GM23338 (cell line): ENCODE data around the gene RASGRF2. TPM values are rescaled to one million over a fixed set of nuclear protein-coding genes. Genes with fewer than 3 reads are reported as not detected.

Experiments
- ATAC-seq: fragments of 200-7000 bp; cut with Tn5 transposase; 3 replicates; pipeline ENCODE4 v1.9.1; 2020
- DNase-seq: peaks from one replicate; pipeline ENCODE4 v3.0.0-alpha.2; 2015; ENCODE audit warnings: low spot score
- H2AFZ ChIP-seq: fragments of 200-600 bp; sonication (generic); 2 replicates; pipeline ENCODE4 v1.8.0; 2016; ENCODE audit warnings: antibody characterized with exemption, mild to moderate bottlenecking, moderate library complexity
- H3F3A ChIP-seq: fragments of 200-600 bp; sonication (generic); replicated peaks from 2 replicates; pipeline ENCODE4 v1.8.0; 2017; ENCODE audit warnings: antibody characterized with exemption, mixed run types, low read depth
- H3K27ac ChIP-seq: fragments of 200-600 bp; sonication (generic); 2 replicates; pipeline ENCODE4 v1.6.1; 2016; ENCODE audit warnings: low read depth
- H3K27me3 ChIP-seq: fragments of 200-600 bp; sonication (generic); 2 replicates; pipeline ENCODE4 v1.8.0; 2016; ENCODE audit warnings: mild to moderate bottlenecking, mixed run types, moderate library complexity; ENCODE audit not compliant: insufficient read depth
- H3K36me3 ChIP-seq: fragments of 200-600 bp; sonication (generic); 2 replicates; pipeline ENCODE4 v1.8.0; 2016; ENCODE audit warnings: mild to moderate bottlenecking; ENCODE audit not compliant: insufficient read depth
- H3K4me1 ChIP-seq: fragments of 200-600 bp; sonication (generic); 2 replicates; pipeline ENCODE4 v1.8.0; 2016; ENCODE audit warnings: mild to moderate bottlenecking, moderate library complexity; ENCODE audit not compliant: insufficient read depth
- H3K4me2 ChIP-seq: fragments of 200-600 bp; sonication (generic); 2 replicates; pipeline ENCODE4 v1.7.1; 2017; ENCODE audit warnings: mixed run types
- H3K4me3 ChIP-seq: fragments of 200-600 bp; sonication (generic); 2 replicates; pipeline ENCODE4 v1.6.1; 2016; ENCODE audit warnings: mixed run types
- H3K79me2 ChIP-seq: fragments of 200-600 bp; sonication (generic); replicated peaks from 2 replicates; pipeline ENCODE4 v1.8.0; 2017; ENCODE audit warnings: mild to moderate bottlenecking; ENCODE audit not compliant: insufficient read depth
- H3K9me2 ChIP-seq: fragments of 200-600 bp; sonication (generic); 2 replicates; pipeline ENCODE4 v1.8.0; 2017; ENCODE audit not compliant: insufficient read depth
- H4K20me1 ChIP-seq: fragments of 200-600 bp; sonication (generic); replicated peaks from 2 replicates; pipeline ENCODE4 v1.8.0; 2017; ENCODE audit warnings: mild to moderate bottlenecking; ENCODE audit not compliant: insufficient read depth
- H3K27ac Mint-ChIP-seq: 2 replicates; pipeline ENCODE4 v1.8.0; 2020; ENCODE audit warnings: inconsistent platforms, mild to moderate bottlenecking, moderate library complexity, mixed read lengths
- H3K27me3 Mint-ChIP-seq: 3 replicates; pipeline ENCODE4 v1.8.0; 2022; ENCODE audit warnings: low read depth, mild to moderate bottlenecking, moderate library complexity, mixed read lengths, inconsistent platforms; ENCODE audit not compliant: insufficient read depth, poor library complexity
- H3K36me3 Mint-ChIP-seq: 3 replicates; pipeline ENCODE4 v1.8.0; 2021; ENCODE audit warnings: low read depth, mild to moderate bottlenecking, inconsistent platforms, moderate library complexity, mixed read lengths
- H3K4me1 Mint-ChIP-seq: 3 replicates; pipeline ENCODE4 v1.8.0; 2020; ENCODE audit warnings: mild to moderate bottlenecking, inconsistent platforms, mixed read lengths
- H3K4me3 Mint-ChIP-seq: 3 replicates; pipeline ENCODE4 v1.8.0; 2021; ENCODE audit warnings: moderate library complexity, mild to moderate bottlenecking, inconsistent platforms, mixed read lengths
- H3K9me3 Mint-ChIP-seq: 3 replicates; pipeline ENCODE4 v1.8.0; 2020; ENCODE audit warnings: moderate library complexity, mild to moderate bottlenecking, inconsistent platforms, mixed read lengths
- CREB1 ChIP-seq: fragments of 250-450 bp; sonication (Bioruptor Pico); IDR thresholded peaks from 2 replicates; pipeline ENCODE4 v1.5.0; 2020; ENCODE audit warnings: low read depth, mild to moderate bottlenecking, moderate library complexity
- EZH2 ChIP-seq: fragments of 200-600 bp; sonication (generic); IDR thresholded peaks from one replicate; pipeline ENCODE4 v1.8.0; 2017; ENCODE audit warnings: antibody characterized with exemption, mild to moderate bottlenecking, low read depth; ENCODE audit not compliant: unreplicated experiment
- EZH2phosphoT487 ChIP-seq: fragments of 200-600 bp; sonication (generic); IDR thresholded peaks from one replicate; pipeline ENCODE4 v1.8.1; 2018; ENCODE audit warnings: antibody characterized with exemption; ENCODE audit not compliant: unreplicated experiment
- JUNB ChIP-seq: IDR thresholded peaks from one replicate; pipeline ENCODE4 v1.6.1; 2016; ENCODE audit warnings: antibody characterized with exemption; ENCODE audit not compliant: unreplicated experiment
- NANOG ChIP-seq: IDR thresholded peaks from 2 replicates; pipeline ENCODE4 v1.6.1; 2016; ENCODE audit warnings: antibody characterized with exemption, borderline replicate concordance
- POLR2AphosphoS5 ChIP-seq: IDR thresholded peaks from 2 replicates; pipeline ENCODE4 v1.6.1; 2016; ENCODE audit warnings: antibody characterized with exemption, low read depth
- STAT1 ChIP-seq: IDR thresholded peaks from one replicate; pipeline ENCODE4 v1.6.1; 2016; ENCODE audit warnings: antibody characterized with exemption; ENCODE audit not compliant: unreplicated experiment
- ZNF114 ChIP-seq: fragments of 250-450 bp; sonication (Bioruptor Pico); IDR thresholded peaks from 2 replicates; pipeline ENCODE4 v1.5.0; 2020; ENCODE audit warnings: mild to moderate bottlenecking, moderate library complexity
- ZNF331 ChIP-seq: fragments of 250-450 bp; sonication (Bioruptor Pico); IDR thresholded peaks from 2 replicates; pipeline ENCODE4 v1.5.0; 2020; ENCODE audit warnings: low read depth, mild to moderate bottlenecking, moderate library complexity
- polyA plus RNA-seq: library from polyadenylated mRNA; unstranded; fragments of >200 nt; fragmentation: Nextera tagmentation; extraction: Ambion mirVana; gene quantifications from 2 replicates; pipeline ENCODE4 v1.2.1, GENCODE V29; 2016
- total RNA-seq: library from RNA; depleted of rRNA; stranded (reverse); fragments of >200 nt; shearing (Covaris generic); gene quantifications from 2 replicates; pipeline ENCODE4 v1.2.3, GENCODE V29; 2014
- TF ChIP-seq, protein P1 (sequence below): IDR thresholded peaks from 2 replicates; pipeline ENCODE4 v1.6.1; 2016; ENCODE audit warnings: antibody characterized with exemption
- TF ChIP-seq, protein P2 (sequence below): fragments of 250-450 bp; sonication (Bioruptor Pico); IDR thresholded peaks from 2 replicates; pipeline ENCODE4 v1.5.0; 2020; ENCODE audit warnings: mild to moderate bottlenecking, moderate library complexity
- TF ChIP-seq, protein P3 (sequence below), 2 experiments: fragments of 200-600 bp in 1 of 2; sonication (generic) in 1 of 2; conservative IDR thresholded peaks; 2 replicates each; pipeline versions ENCODE4 v1.5.1 to v1.6.1; 2016 to 2017; ENCODE audit warnings: antibody characterized with exemption in 2 of 2, low read depth in 2 of 2, mild to moderate bottlenecking in 2 of 2, moderate library complexity in 1 of 2
- TF ChIP-seq, protein P4 (sequence below): IDR thresholded peaks from one replicate; pipeline ENCODE4 v1.6.1; 2018; ENCODE audit warnings: antibody characterized with exemption; ENCODE audit not compliant: unreplicated experiment

Gene RASGRF2
- total and polyA plus RNA-seq, 2 experiments from 2014 or later: 5.0 to 19.2 TPM

DNA sequence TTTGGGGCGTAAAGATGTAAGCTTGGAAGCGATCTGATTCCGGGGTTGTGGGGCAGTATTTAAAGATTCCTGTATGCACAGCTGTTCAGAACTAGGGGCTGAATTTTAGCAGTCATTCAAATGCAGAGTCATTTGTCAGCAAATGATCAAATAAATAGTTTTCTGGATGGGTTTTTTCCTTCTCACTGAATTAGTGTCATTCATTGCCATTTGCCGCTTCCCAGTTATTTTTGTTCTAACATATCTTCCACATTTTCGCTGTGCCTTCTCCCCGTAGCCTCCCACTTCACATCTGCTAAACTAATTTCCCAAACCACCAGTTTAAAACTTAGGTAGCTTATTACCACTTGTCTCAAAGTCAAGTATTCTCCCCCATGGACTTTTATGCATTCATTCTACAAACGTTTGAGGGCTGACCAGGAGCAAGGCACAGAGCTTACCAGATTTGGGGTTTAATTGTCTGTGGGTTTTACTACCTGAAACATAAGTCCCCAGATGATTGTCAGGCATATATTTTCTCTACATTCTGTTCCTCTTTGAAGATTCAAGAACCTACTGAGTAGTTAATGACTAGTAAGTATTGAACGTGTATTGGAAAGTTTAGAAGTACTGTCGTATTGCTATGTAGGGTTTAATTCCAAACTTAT is 231.7 kb downstream of the RASGRF2 start:
- Histone ChIP-seq H3K9me2 (no peaks in the 10 kb centered on the region), H3K4me2 (no peak overlapping the region), H3K36me3 (no peaks in the 10 kb centered on the region), H3K4me1 (peaks cover 7% of the 10 kb centered on the region), H3K79me2 (no peaks in the 10 kb centered on the region), H3K27ac (no peak overlapping the region), H3K27me3 (no peaks in the 10 kb centered on the region), H3F3A (no peaks in the 10 kb centered on the region), H4K20me1 (no peaks in the 10 kb centered on the region), H2AFZ (no peak overlapping the region), H3K4me3 (no peak overlapping the region)
- no peak overlapping the region for H3K27ac Mint-ChIP-seq
- H3K27me3 Mint-ChIP-seq: peaks cover 4% of the 10 kb centered on the region
- H3K36me3 Mint-ChIP-seq: no peaks in the 10 kb centered on the region
- H3K4me1 Mint-ChIP-seq: peaks cover 33% of the 10 kb centered on the region
- TF ChIP-seq JUNB (no peak), ZNF114 (CRISPR knock-in tag) (no peak), EZH2phosphoT487 (no peak), POLR2AphosphoS5 (no peak), CREB1 (CRISPR knock-in tag) (no peak), ZNF331 (CRISPR knock-in tag) (no peak), NANOG (no peak), EZH2 (no peak), STAT1 (no peak)
- TF ChIP-seq, protein P1, sequence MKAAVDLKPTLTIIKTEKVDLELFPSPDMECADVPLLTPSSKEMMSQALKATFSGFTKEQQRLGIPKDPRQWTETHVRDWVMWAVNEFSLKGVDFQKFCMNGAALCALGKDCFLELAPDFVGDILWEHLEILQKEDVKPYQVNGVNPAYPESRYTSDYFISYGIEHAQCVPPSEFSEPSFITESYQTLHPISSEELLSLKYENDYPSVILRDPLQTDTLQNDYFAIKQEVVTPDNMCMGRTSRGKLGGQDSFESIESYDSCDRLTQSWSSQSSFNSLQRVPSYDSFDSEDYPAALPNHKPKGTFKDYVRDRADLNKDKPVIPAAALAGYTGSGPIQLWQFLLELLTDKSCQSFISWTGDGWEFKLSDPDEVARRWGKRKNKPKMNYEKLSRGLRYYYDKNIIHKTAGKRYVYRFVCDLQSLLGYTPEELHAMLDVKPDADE: no peak
- TF ChIP-seq, protein P2, sequence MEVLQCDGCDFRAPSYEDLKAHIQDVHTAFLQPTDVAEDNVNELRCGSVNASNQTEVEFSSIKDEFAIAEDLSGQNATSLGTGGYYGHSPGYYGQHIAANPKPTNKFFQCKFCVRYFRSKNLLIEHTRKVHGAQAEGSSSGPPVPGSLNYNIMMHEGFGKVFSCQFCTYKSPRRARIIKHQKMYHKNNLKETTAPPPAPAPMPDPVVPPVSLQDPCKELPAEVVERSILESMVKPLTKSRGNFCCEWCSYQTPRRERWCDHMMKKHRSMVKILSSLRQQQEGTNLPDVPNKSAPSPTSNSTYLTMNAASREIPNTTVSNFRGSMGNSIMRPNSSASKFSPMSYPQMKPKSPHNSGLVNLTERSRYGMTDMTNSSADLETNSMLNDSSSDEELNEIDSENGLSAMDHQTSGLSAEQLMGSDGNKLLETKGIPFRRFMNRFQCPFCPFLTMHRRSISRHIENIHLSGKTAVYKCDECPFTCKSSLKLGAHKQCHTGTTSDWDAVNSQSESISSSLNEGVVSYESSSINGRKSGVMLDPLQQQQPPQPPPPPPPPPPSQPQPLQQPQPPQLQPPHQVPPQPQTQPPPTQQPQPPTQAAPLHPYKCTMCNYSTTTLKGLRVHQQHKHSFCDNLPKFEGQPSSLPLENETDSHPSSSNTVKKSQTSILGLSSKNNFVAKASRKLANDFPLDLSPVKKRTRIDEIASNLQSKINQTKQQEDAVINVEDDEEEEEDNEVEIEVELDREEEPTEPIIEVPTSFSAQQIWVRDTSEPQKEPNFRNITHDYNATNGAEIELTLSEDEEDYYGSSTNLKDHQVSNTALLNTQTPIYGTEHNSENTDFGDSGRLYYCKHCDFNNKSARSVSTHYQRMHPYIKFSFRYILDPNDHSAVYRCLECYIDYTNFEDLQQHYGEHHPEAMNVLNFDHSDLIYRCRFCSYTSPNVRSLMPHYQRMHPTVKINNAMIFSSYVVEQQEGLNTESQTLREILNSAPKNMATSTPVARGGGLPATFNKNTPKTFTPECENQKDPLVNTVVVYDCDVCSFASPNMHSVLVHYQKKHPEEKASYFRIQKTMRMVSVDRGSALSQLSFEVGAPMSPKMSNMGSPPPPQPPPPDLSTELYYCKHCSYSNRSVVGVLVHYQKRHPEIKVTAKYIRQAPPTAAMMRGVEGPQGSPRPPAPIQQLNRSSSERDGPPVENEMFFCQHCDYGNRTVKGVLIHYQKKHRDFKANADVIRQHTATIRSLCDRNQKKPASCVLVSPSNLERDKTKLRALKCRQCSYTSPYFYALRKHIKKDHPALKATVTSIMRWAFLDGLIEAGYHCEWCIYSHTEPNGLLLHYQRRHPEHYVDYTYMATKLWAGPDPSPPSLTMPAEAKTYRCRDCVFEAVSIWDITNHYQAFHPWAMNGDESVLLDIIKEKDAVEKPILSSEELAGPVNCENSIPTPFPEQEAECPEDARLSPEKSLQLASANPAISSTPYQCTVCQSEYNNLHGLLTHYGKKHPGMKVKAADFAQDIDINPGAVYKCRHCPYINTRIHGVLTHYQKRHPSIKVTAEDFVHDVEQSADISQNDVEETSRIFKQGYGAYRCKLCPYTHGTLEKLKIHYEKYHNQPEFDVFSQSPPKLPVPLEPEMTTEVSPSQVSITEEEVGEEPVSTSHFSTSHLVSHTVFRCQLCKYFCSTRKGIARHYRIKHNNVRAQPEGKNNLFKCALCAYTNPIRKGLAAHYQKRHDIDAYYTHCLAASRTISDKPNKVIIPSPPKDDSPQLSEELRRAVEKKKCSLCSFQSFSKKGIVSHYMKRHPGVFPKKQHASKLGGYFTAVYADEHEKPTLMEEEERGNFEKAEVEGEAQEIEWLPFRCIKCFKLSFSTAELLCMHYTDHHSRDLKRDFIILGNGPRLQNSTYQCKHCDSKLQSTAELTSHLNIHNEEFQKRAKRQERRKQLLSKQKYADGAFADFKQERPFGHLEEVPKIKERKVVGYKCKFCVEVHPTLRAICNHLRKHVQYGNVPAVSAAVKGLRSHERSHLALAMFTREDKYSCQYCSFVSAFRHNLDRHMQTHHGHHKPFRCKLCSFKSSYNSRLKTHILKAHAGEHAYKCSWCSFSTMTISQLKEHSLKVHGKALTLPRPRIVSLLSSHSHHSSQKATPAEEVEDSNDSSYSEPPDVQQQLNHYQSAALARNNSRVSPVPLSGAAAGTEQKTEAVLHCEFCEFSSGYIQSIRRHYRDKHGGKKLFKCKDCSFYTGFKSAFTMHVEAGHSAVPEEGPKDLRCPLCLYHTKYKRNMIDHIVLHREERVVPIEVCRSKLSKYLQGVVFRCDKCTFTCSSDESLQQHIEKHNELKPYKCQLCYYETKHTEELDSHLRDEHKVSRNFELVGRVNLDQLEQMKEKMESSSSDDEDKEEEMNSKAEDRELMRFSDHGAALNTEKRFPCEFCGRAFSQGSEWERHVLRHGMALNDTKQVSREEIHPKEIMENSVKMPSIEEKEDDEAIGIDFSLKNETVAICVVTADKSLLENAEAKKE (CRISPR knock-in tag): no peak
- TF ChIP-seq, protein P3, sequence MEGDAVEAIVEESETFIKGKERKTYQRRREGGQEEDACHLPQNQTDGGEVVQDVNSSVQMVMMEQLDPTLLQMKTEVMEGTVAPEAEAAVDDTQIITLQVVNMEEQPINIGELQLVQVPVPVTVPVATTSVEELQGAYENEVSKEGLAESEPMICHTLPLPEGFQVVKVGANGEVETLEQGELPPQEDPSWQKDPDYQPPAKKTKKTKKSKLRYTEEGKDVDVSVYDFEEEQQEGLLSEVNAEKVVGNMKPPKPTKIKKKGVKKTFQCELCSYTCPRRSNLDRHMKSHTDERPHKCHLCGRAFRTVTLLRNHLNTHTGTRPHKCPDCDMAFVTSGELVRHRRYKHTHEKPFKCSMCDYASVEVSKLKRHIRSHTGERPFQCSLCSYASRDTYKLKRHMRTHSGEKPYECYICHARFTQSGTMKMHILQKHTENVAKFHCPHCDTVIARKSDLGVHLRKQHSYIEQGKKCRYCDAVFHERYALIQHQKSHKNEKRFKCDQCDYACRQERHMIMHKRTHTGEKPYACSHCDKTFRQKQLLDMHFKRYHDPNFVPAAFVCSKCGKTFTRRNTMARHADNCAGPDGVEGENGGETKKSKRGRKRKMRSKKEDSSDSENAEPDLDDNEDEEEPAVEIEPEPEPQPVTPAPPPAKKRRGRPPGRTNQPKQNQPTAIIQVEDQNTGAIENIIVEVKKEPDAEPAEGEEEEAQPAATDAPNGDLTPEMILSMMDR (conservative IDR thresholded peaks at IDR 0.05; ENCODE audit: low read depth in 2 of 2): no peak
- TF ChIP-seq, protein P4, sequence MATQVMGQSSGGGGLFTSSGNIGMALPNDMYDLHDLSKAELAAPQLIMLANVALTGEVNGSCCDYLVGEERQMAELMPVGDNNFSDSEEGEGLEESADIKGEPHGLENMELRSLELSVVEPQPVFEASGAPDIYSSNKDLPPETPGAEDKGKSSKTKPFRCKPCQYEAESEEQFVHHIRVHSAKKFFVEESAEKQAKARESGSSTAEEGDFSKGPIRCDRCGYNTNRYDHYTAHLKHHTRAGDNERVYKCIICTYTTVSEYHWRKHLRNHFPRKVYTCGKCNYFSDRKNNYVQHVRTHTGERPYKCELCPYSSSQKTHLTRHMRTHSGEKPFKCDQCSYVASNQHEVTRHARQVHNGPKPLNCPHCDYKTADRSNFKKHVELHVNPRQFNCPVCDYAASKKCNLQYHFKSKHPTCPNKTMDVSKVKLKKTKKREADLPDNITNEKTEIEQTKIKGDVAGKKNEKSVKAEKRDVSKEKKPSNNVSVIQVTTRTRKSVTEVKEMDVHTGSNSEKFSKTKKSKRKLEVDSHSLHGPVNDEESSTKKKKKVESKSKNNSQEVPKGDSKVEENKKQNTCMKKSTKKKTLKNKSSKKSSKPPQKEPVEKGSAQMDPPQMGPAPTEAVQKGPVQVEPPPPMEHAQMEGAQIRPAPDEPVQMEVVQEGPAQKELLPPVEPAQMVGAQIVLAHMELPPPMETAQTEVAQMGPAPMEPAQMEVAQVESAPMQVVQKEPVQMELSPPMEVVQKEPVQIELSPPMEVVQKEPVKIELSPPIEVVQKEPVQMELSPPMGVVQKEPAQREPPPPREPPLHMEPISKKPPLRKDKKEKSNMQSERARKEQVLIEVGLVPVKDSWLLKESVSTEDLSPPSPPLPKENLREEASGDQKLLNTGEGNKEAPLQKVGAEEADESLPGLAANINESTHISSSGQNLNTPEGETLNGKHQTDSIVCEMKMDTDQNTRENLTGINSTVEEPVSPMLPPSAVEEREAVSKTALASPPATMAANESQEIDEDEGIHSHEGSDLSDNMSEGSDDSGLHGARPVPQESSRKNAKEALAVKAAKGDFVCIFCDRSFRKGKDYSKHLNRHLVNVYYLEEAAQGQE: no peak
- no peak for ATAC-seq
- no peaks in the 10 kb centered on the region; the same call in 2 of the 3 replicates for H3K9me3 Mint-ChIP-seq
- no peak overlapping the region for H3K4me3 Mint-ChIP-seq
- DNase-seq: no peak
